Dedifferentiated amniotic fluid mesenchymal stem cell (primary cell): ENCODE data around the gene THAP9.
A peak's percentile ranks its signal among the peaks of the same experiment; 100 is the strongest.
"Not testable (repeated sequence)": the region's sequence is repeated elsewhere in the genome, so short reads cannot be mapped to it uniquely, and the experiment has no call there.

Experiments used
- DNase-seq: peaks from one replicate; pipeline ENCODE4 v3.0.0-alpha.2; 2016; ENCODE audit errors: extremely low spot score

Gene THAP9

DNA sequence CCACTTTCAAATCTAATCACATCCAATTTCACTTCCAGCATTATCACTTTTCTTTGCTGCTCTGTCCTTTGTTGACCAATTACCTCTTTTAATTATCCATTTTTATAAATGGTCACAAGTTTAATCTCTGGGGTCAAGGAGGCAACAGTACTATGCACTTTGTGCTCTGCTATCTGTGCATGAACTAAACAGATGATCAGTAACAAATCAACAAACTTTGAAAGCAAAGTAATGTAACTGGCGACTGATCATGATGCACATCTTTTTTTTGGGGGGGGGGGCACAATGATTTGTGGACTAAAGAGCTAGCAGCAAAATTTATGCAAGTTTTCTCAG lies 8.1 kb upstream of the THAP9 start:
- no peak for DNase-seq

DNA sequence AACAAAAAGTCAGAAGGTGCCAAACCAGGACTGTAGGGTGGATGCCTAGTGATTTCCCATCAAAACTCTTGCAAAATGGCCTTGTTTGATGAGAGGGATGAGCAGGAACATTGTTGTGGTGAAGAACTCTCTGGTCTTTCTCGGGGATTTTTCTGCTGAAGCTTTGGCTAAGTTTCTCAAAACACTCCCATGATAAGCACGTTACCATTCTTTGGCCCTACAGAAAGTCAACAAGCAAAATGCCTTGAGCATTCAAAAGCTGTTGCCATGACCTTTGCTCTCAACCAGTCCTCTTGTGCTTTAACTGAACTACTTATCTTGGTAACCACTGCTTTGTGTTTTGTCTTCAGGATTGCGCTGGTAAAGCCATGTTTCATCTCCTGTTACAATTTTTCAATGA lies 6.6 kb upstream of the THAP9 start:
- no peak for DNase-seq

DNA sequence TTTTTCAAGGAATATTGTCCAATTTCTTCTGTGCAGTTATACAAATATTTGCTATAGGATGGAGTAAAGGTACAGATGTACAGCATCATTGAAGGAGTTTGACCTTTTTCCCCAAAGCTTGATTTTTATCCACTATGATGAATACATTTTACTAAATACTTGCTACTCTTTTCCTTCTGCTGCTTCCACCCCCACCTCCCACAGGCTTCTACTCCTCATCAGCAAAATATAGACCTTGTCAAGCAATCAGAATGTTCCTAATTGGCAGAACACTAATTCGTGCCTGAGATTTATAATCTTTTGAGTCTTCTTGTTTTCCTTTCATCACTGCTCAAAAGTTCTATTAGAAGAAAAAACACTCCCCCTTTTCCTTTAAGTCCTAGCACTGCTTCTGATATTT lies 3.8 kb upstream of the THAP9 start:
- DNase-seq, result no peak

DNA sequence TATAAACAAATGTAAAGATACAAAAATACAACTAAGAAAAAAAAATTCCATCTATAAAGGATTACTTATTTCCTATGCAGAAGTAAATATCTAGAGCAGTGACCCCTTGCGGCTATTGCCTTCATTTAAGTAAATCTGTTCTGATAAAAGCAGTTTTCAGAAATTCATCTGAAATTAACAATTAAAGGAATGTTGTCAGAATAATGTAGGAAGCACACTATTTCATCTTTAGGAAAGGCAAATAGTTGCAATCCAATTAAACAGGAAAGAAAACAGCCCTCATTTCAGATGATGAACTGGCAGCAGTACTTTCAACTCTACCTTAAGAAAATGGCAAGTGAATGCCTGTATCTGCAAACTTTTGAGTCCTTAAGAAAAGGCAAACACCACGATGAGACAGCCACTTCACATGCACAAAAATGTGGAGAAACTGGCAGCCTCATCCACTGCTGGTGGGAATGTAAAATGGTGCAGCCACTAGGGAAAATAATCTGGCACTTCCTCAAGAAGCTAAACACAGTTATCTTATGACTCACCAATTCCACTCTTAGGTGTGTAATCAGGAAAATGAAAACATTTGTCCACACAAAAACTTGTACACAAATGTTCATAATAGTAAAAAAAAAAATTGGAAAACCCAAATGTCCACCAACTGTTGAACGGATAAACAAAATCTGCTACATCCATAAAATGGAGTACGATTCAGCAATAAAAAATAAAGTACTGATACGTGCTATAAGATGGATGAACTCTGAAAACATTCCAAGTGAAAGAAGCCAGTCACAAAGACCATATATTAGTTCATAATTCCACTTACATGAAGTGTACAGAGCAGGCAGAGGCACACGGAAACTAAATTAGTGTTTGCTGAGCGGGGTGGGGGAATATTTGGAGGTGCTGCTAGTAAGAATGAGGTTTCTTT lies 2.0 kb upstream of the THAP9 start:
- peak; percentile 77 for DNase-seq

- DNase-seq, result no peak
Measured at GRCh38 chr4:82899374-82900065, 1.0 kb upstream of the THAP9 start.

GRCh38 chr4:82900066-82900410 lies 497 bp upstream of the THAP9 start:
- no peak for DNase-seq

DNA sequence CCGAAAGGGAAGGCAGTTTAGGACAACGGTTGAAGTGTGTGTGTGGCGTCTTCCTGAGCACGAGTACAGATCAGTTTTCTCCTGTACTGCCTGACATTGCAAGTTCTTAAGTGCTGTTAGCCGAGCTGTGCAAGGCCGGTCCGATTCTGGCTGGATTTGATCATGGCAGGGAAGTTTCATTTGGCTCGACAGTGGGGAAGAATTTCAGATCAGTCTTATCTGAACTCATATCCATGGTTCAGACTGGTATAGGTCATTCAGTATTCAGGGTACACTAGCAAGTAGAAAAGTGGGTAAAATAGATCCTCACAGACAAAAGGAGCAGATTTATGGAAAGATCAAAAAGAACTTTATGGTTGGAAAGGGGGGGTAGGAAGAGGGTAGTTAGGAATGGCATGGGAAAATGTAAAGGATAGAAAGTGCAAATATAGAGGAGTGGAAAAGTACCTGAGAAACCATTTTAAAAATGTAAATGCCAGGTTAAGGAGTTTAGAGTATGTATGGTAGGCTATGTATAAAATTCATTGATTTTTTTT lies 716 bp downstream of the THAP9 start:
- no peak for DNase-seq

GRCh38 chr4:82903737-82904136 lies 3.2 kb downstream of the THAP9 start:
- no peak for DNase-seq

DNA sequence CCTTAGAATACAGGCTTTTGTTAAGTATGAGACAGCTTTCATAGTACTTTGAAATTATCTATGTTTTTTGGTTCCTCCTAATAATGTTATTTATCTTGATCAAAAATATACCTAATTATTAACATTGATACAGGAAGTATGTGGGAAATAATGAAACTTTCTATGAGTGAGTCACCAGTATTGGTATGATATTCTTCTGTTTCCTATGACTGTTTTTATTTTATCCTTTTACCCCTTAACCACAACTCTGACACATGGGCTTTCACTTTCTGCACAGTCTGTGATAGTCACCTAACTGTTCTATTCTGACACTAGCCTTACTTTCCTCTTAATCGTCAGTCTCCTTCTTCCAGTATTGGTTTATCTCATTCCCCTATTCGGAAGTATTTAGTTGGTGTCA lies 4.7 kb downstream of the THAP9 start:
- no peak for DNase-seq

- no peak for DNase-seq
Measured at GRCh38 chr4:82906469-82906868, 5.9 kb downstream of the THAP9 start.

- DNase-seq, result no peak
Measured at GRCh38 chr4:82909326-82909725, 8.8 kb downstream of the THAP9 start.

GRCh38 chr4:82913305-82913704 lies 12.8 kb downstream of the THAP9 start:
- no peak for DNase-seq

DNA sequence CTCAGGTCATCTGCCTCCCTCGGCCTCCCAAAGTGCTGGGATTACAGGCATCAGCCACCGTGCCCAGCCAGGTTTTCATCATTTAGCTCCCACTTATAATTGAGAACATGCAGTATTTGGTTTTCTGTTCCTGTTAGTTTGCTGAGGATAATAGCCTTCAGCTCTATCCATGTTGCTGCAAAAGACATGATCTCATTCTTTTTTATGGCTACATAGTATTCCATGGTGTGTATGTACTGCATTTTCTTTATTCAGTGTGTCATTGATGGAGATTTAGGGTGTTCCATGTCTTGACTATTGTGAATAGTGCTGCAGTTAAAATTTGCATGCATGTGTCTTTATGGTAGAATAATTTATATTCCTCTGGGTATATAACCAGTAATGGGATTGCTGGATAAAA lies 13.4 kb downstream of the THAP9 start:
- DNase-seq, result not testable (repeated sequence)

- DNase-seq, result no peak
Measured at GRCh38 chr4:82918091-82918490, 17.6 kb downstream of the THAP9 start.

DNA sequence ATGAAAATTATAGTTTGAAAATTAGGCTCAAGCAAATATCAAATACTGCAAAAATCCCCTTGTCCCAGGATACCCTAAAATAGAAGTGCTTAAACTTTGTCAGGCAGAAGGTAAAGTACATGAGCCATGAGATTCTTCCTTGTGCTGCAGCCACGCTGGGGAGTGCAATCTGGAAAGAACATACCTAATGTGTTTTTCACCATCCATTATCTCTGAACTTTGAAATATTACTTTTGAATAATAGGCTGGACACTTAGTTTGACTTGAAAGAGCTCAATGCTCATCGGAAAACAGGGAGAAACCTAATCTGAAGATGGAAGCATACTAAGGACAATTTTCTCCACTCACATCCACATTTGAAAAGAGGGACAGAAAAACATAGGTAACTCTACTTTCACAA lies 18.9 kb downstream of the THAP9 start:
- no peak for DNase-seq

DNA sequence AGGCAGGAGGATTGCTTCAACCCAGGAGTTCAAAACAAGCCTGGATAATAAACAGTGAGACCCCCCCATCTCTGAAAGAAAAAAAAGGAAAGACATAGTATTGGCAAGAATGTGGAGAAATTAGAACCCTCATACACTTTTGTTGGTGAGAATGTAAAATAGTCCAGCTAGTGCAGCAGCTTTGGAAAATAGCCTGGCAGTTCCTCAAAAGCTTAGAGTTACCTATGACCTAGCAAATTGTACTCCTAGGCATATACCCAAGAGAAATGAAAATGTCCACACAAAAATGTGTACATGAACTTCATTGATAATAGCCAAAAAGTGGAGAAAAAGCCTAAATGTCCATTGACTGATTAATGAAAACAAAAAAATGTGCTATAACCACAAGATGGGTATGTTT lies 21.3 kb downstream of the THAP9 start:
- DNase-seq, result no peak

GRCh38 chr4:82930848-82931755 lies 30.6 kb downstream of the THAP9 start:
- no peak for DNase-seq

DNA sequence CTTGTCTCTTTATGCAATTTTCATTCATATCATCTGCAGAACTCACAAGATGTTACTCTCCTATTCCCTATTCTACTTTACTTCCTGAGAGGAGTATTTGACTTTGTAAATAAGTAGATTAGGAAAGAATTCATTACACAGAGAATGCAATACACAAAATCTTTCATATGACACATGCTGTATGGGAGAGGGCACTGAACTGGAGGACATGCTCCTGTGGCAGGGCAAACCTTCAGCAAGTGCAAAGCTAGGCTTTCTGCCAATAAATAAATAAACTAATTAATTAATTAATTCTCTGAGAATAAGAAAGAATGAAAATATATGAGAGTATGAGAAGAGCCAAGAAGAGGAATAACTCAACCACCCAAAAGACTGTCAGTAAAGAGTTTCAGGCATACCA lies 33.9 kb downstream of the THAP9 start:
- DNase-seq, result no peak

DNA sequence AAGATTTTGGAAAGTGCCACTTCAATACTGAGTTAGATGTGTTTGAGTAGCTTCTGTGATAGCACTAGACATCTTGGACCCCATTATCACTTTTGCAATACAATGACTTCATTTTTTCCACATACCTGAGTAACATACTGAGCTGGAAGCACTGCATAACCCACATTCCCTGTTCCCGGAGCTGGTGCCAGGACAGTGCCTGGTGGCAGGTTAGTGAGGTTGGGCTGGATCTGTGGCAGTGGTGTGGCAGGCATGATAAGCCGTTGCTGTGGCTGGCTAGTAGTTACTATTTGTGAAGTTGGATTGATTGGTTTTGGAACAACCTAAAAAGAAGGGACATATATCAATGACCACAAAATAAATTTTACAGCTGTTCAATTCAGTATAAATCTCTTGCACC lies 38.9 kb downstream of the THAP9 start:
- DNase-seq, result no peak

DNA sequence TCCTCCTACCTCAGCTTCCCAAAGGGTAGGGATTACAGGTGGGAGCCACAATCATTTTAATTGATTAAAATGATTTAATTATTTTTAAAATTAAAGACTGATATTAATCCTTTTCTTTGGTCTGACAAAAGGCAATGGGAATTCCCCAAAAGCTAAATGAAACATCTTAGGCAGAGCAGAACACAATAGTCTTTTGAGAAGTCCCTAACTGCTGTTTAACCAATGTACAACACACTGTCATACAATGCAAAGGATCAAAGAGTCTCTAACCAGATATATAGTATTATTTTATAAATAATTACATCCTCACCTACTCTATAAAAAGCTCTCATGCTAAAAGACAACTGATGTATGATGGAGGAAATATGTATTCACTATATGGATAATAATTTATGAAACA lies 47.0 kb downstream of the THAP9 start:
- DNase-seq, result no peak

- DNase-seq, result no peak
Measured at GRCh38 chr4:82948647-82949204, 48.2 kb downstream of the THAP9 start.

- no peak for DNase-seq
Measured at GRCh38 chr4:82951196-82951595, 50.7 kb downstream of the THAP9 start.
